ENCODE measurements around the gene HNRNPUL2. TPM values are rescaled to one million over a fixed set of nuclear protein-coding genes. Genes with fewer than 3 reads are reported as not detected.

Gene HNRNPUL2
- total RNA-seq, 1 experiment from 2014 or later, result 47.3 TPM

- Histone ChIP-seq H3K9me3 (ENCODE audit: control insufficient read depth, insufficient read depth, low read depth, low read length) (no peaks in the 10 kb centered on the region), H3K27me3 (ENCODE audit: control insufficient read depth, insufficient read depth, low read length) (no peaks in the 10 kb centered on the region), H3K4me1 (ENCODE audit: control insufficient read depth, insufficient read depth, low read length) (peaks cover 25% of the 10 kb centered on the region), H3K36me3 (ENCODE audit: control insufficient read depth, insufficient read depth, low read length) (peaks cover 6% of the 10 kb centered on the region), H3K4me3 (ENCODE audit: low read depth in 2 of 2, low read length in 2 of 2) (peak overlapping the region in 1 of 2 experiments; percentile 94; a peak in 3 of 4 replicates), H3K27ac (ENCODE audit: low read length) (peak overlapping the region; percentile 99)
- DNase-seq (ENCODE audit: low read depth, low spot score), result no peak
- intact Hi-C loops (cut with micrococcal nuclease; ENCODE audit: unreplicated experiment), result no loop called here
- ATAC-seq, result no peak
- BruUV-seq (replicated peaks), result no TSS peak
- in situ Hi-C loops (cut with HindIII; ENCODE audit: low pct_unique_long_range_greater_than_20kb, low sequenced_read_pairs), result no loop called here
- POLR2A ChIA-PET, result interaction anchor here (0.5 to 2.1 kb wide), 3 partner anchors 8 to 66 kb away, joined by 3 to 4 read pairs (median 3); partner anchors contain the start of gene MTA2
- CTCF ChIA-PET, result no interaction called here
- TF ChIP-seq REST (IDR thresholded peaks at IDR 0.05; ENCODE audit: insufficient read depth in 1 of 2, low read depth in 2 of 2, low read length in 1 of 2) (no peak), POLR2AphosphoS5 (IDR thresholded peaks at IDR 0.05; ENCODE audit: low read depth, low read length) (0 out of 2 replicates have a peak, but pooled peaks have one; percentile 15), SIN3A (IDR thresholded peaks at IDR 0.05; ENCODE audit: borderline replicate concordance, insufficient read depth, low read depth, low read length) (no peak), TCF7L2 (IDR thresholded peaks at IDR 0.05; ENCODE audit: low read depth, low read length) (no peak), CTCF (IDR thresholded peaks at IDR 0.05) (no peak)
These were observed 59.8 kb downstream of the HNRNPUL2 start for GRCh38 chr11:62667460-62667859.

GRCh38 chr11:62666259-62666926 is 60.9 kb downstream of the HNRNPUL2 start:
- in situ Hi-C loops (cut with HindIII; ENCODE audit: low pct_unique_long_range_greater_than_20kb, low sequenced_read_pairs), result no loop called here
- POLR2A ChIA-PET, result interaction anchor here (1.7 to 2.1 kb wide), 2 partner anchors 11 to 55 kb away, joined by 3 to 4 read pairs; no protein-coding TSS in a partner anchor
- H3K4me1 ChIP-seq (ENCODE audit: control insufficient read depth, insufficient read depth, low read length), result peaks cover 25% of the 10 kb centered on the region
- ATAC-seq (no peak), DNase-seq (ENCODE audit: low read depth, low spot score) (no peak)
- H3K9me3 ChIP-seq (ENCODE audit: control insufficient read depth, insufficient read depth, low read depth, low read length), result no peaks in the 10 kb centered on the region
- peak overlapping the region; percentile 99 for H3K27ac ChIP-seq (ENCODE audit: low read length)
- intact Hi-C loops (cut with micrococcal nuclease; ENCODE audit: unreplicated experiment), result no loop called here
- no peak for TF ChIP-seq REST (IDR thresholded peaks at IDR 0.05; ENCODE audit: insufficient read depth in 1 of 2, low read depth in 2 of 2, low read length in 1 of 2)
- peak; percentile 29 for TF ChIP-seq POLR2AphosphoS5 (IDR thresholded peaks at IDR 0.05; ENCODE audit: low read depth, low read length)
- TF ChIP-seq SIN3A (IDR thresholded peaks at IDR 0.05; ENCODE audit: borderline replicate concordance, insufficient read depth, low read depth, low read length), result 0 out of 2 replicates have a peak, but pooled peaks have one; percentile 46
- no peaks in the 10 kb centered on the region for H3K27me3 ChIP-seq (ENCODE audit: control insufficient read depth, insufficient read depth, low read length)
- no TSS peak for BruUV-seq (replicated peaks)
- peak overlapping the region; percentile 94 to 96 for H3K4me3 ChIP-seq (ENCODE audit: low read depth in 2 of 2, low read length in 2 of 2)
- peaks cover 7% of the 10 kb centered on the region for H3K36me3 ChIP-seq (ENCODE audit: control insufficient read depth, insufficient read depth, low read length)
- CTCF ChIA-PET, result interaction anchor here (0.6 to 0.7 kb wide), 2 partner anchors 14 to 19 kb away, joined by 3 to 7 read pairs; no protein-coding TSS in a partner anchor
